GM21576 (cell line): Measurements from ENCODE around the gene TSPOAP1.
"Not testable (repeated sequence)": the region's sequence is repeated elsewhere in the genome, so short reads cannot be mapped to it uniquely, and the experiment has no call there.

ENCODE experiments used
- ATAC-seq: cut with Tn5 transposase; IDR thresholded peaks from one replicate; pipeline ENCODE4 v1.9.1; 2021; ENCODE audit warnings: mild to moderate bottlenecking, moderate library complexity; ENCODE audit not compliant: unreplicated experiment

TSPOAP1 gene

DNA sequence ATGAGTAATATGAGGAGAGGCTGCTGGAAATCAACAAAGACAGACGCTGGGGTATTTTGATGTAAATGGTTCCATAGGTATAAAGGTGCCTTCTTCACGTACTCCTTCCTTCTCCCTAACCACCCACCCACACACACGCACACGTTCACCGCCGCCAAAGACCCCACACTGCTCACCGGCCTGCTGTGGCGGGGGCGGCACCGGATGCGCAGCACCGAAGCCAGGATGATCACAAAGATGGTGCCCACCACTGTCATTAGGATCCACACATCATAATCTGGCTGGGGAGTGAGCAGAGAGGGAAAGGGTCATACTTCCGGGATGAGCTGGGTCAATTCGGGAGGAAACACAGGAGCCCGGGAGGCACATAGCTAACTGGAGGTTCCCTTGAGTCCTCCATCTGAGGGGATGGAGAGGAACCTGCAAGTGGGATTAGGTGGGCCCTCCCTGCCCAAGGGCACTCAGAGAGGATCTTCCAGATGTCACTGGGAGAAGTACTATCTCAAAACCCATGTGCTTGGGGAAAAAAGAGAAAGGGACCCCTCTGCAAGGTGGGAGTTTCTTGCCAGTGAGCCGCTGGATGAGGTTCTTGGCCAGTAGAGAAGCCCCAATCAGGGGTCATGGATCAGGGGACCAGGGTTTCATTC, 33.9 kb upstream of the TSPOAP1 start:
- no peak for ATAC-seq

DNA sequence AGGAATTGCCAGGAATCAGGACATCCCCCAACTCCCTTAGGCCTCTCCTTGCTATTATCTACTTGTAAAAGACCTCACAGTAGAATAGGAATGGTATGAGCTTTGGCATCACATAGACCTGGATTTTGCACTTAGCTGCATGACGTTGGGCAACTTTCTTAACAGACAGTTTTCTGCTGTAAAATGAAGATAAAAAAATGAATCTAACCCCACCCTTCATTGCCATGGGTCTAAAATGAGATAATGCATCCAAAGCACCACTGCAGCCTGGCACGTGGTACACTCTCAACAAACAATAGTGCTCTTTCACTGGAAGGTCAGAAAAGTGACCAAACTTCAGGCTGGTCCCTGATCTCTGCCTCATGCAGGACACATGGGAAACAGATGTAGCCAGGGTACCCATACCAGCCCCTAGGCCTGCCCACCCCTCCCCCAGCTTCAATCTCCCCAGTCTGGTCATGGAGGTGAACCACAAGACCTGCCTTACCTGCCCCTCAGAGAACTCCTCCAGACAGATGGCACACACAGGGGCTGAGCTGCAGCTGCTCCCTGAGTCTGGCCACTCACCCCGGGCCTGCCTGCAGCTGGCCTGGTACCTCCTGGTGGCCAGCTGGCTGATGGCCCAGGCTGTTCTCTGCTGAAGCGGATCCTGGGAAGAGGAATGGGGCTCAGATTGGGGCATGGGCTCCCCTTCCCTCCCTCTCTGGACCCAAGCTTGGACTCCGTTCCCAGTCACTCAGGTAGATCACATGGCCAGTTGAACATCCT, 31.9 kb upstream of the TSPOAP1 start:
- no peak for ATAC-seq

DNA sequence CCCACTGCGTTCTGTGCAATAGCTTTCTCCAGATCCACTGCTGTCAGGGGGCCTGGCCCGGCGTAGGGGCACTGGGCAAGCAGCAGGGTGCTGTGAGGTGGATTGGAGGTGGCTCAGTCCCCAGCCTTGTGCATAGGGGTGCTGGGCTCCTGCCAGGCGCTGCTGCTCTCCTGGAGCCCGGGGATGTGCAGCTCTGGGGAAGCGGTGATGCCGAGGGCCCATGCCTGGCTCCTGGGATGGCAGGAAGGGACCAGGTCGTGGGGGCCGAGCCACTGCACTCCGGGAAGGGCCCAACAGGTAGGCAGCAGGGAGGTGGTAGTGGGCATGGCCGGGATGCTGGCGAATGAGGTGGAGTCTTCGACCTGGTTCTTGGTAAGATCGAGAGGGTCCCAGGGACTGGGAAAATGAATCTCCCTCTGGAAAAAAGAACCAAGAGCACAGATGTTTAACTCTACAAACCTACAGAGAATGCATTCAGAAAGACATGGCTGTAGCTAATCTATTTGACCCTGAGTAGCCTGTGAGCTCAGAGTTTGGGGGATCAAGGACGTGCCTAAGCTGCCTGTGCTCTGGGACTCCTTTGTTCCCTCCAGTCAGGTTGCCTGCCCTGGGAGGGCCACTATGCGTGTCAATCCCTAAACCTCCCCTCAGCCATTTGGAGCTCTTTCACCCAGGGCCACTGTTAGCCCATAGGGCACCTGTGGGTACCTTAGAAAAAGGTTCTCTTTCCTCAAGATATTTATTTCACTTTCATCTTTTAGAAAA, 30.0 kb upstream of the TSPOAP1 start:
- ATAC-seq = no peak

DNA sequence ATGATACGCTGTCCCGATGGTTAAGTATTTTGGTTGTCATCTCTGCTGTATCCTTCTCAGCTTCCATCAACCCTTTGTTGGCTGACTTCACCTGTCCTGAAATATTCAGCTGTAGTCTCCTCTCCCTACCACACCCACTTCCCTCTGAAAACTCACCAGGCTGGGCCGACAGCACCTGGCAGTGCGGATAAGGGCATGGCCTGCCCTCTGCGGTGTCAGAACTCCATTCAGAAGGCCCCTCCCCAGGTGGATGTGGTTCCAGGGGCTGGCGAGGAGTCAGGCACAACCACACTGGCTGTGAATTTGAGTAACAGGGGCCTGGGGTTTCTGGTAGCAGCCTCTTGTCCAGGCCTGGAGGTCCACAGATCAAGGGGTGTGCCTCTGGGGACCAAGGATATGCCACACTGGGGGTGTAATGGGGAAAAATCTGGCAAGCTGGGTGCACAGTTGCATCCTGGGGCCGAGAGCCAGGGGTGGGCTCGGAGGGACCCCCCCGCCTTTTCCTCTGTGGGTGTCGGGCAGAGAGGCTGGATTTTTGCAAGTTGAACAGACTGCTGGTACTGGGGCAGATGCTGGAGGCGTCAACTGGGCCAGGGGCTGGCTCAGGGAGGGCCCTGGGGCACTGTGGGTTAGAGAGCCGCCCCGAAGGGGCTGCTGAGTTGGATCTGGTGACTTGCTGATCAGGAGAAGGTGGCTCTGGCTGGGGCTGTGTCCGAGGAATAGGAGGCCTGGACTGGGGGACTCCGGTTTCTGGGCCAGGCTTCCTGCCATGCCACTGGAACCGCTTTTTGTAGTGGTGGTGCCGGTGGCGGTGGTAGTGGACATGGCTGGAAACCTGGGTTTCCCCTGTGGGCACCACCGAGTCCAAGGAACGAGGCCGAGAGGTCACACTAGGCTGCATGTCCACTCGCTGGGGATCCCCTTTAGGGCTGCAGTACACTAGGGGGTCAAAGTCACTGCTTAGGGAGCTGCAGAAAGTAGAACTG, 29.0 kb upstream of the TSPOAP1 start:
- ATAC-seq = no peak

DNA sequence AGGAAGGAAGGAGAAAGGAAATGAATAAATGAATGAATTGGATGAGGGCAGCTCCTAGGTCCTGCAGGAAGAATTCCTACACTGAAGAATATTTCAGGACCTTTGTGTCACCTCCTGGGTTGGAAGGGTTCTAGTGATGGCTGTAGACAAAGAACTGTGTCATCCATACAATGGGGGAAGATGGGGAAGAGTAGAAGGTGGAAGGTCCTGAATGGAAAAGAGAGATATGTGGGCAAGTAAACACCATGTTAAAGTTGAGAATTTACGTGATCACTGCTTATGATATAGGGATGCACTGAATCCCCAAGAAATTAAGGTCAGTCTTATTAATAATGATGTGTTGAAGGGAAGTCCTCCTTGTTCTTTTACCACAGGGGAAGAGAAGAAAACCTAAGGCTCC, 27.6 kb upstream of the TSPOAP1 start:
- ATAC-seq = no peak

DNA sequence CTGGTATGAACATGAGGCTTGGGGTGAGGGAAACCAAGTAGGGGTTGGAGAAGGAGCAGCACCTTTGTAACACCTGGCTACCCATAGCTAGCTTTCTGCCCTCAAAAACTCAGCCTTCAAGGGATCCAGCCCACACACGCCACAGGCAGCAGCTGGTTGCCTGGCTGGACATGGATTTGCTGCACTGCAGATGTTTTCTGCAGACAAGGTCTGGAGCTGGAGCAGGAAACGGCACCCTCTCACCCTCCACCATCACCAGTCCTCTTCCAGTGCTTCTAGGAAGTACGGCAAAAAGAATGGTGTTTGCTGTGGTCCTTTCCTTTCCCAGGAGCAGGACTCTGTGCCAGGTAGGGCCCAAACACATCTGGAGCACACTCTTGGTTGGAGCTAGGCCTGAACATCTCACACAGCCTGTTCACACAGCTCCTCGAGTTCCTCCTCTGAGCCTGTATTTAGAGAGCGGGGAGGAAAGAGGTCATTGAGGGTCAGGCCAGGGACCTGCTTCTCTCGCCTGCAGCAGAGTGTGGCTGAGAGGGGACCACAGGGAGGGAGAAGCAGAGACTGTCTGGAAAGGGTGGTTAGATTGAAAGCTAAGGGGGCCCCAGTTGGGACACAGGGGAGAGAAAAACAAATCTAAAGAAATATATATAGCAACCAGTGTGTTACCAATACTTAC, 26.1 kb upstream of the TSPOAP1 start:
- ATAC-seq = no peak

DNA sequence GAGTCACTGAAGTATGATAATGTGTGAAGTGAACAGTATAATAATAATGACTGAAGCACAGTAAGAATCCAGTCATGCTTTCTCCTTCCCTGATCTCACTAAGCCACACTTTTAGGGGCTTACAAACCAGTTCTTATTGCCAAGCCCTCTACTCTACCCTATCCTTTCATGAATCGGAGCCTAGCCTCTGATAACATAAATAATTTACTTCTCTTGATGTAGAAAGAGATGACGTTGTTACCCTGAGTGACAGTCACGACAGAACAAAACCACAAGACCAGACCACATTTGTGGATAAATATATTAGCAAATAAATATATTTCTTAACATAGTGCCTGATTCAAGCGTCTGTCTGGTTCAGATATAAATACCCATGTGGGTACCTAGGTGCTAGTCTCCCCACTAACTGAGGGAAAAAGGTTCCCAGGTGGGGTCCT, 24.8 kb upstream of the TSPOAP1 start:
- no peak for ATAC-seq

DNA sequence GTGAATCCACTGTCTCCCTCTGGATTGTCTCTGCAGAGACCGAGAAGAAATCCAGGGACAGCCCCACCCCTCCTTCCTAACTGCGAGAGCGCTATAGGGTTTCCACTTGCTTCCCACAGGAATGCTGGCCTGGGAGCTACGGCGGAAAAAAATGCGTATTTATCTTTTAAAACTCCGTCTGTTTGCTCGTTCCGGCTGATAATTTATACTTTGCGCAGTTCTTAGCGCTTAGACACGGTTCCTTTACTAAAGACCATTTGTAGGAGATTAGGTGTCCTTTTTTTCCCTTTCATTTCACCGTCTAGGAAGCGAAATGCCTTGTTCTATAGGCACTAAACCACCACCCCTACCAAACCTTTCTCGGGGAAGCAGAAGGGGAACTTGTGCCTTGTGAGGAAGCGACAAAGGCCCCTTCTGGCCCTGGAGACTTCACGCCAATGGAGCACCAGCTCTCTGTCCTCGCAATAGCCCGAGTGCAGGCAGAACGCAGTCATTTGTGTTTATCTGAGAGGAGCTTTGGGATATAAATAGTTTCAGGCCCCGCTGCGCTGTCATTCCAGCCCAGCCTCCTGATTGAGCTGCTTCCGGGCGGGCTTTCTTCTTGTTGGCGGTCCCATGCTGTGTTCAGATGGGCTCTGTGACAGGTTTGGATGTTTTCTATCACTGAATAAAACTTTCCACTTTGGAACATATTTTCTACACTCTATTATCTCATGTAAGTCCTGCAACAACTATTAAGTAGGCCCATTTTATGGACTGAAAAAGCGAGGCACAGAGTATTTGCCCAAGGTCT, 24.2 kb upstream of the TSPOAP1 start:
- no peak for ATAC-seq

DNA sequence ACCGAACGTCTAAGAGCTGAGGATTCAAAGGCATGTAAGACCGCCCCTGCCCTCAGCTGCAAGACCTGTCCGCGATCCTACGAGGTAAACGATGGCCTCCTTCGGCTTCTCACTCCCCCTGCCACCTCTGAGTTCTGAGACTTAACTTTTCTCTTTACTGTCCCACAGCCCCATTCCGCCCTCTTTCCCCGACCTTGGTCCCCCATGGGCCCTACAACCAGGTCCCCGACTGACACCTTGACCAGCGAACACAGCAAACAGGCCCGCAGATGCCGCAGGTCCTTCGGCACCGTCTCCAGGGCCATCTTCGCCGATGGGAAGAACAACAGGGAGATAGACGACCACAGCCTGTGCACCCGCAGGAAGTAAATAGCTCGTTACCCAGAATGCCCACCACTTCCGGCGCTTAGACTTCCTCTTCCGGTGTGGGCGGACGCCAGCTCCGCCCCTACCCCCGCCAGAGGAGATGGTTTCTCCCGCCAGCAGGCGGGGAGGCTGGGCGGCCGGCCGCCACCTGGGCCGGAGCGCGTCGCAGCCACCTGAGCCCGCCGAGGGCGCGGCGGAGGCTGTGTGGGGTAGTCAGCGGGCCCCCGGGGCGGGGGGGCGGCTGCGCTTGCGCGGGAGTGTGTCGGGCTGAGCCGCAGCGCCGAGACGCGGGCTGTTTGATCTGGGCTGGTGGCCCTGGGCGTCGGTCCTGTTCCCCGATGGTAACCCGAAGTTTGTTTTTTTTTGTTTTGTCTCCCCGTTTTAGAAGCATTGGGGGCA, 23.4 kb upstream of the TSPOAP1 start, which contains the start of gene SUPT4H1:
SUPT4H1 (minus strand) TSS at position 371 of the 765 bp plus-strand sequence; CDS start at position 305, 66 bp downstream.
- ATAC-seq = peak; percentile 82

DNA sequence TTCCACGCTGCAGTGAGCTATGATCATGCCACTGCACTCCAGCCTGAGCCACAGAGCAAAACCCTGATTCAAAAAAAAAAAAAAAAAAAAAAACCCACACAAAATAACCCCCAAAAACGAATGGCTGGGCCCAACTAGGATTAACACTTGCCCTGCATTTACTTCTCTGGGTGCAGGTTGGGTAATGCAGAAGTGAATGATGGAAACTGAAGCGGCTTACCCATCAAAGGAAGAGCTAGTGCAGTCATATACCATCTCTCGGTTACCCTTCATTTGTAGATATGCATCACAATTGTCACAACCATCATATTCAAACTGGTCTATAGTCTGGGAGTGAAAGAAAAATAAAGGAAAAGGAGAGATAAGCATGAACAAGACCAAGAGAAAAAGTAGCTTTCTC, 22.6 kb upstream of the TSPOAP1 start:
- no peak for ATAC-seq

DNA sequence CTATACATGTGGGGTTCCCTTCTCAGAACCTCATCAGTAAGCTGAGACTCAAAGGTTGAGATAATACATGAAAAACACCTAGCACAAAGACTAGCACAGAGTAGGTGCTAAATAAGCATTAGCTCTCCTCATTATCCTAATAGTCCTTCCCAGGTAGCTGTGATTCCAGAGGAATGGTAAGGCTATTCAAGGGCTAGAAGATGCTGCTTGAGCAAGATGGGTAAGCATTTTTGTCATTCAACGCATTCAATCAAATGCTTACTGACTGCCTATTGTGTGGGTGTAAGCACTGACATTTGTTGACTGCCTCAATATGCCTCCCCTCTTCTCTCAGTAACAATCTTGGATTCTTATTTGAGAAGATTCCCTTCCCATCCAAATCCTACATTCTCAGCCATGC, 19.4 kb upstream of the TSPOAP1 start:
- ATAC-seq = no peak

DNA sequence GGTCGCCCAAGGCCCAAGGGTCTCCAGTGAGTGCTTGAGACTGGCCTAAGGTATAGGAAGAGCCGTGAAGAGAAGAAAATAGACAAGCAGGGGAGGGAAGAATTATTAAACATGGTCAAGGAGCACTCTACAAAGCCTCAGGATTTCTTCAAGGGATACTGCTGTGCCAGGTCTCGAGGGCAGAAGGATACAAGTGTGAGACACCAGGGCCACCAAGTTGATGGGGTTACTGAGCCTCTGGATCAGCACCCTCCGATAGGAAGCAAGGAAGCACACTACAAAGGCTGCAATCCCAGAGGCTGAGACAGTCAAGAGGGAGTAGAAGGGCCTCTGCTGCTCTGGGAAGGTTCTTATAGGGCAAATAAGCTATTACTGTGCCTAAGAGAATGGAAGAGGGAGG, 16.9 kb upstream of the TSPOAP1 start:
- ATAC-seq = no peak

DNA sequence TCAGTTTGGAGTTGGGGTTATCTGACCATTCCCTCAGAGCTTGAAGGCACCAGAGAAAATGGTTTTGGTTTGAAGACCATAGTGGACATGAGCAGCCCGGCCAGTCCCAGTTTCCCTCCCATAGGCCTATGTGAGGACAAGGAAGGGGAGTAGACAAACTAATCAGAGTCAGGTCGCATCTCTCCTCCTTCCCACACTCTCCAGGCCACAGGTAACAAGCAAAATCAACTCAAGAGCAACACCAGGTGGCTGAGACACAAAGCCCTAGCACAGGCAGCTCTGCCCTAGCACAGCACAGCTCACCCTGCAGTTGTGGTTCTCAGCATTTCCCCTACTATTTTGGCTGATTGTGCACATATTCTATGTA, 16.2 kb upstream of the TSPOAP1 start:
- peak; percentile 45 for ATAC-seq

DNA sequence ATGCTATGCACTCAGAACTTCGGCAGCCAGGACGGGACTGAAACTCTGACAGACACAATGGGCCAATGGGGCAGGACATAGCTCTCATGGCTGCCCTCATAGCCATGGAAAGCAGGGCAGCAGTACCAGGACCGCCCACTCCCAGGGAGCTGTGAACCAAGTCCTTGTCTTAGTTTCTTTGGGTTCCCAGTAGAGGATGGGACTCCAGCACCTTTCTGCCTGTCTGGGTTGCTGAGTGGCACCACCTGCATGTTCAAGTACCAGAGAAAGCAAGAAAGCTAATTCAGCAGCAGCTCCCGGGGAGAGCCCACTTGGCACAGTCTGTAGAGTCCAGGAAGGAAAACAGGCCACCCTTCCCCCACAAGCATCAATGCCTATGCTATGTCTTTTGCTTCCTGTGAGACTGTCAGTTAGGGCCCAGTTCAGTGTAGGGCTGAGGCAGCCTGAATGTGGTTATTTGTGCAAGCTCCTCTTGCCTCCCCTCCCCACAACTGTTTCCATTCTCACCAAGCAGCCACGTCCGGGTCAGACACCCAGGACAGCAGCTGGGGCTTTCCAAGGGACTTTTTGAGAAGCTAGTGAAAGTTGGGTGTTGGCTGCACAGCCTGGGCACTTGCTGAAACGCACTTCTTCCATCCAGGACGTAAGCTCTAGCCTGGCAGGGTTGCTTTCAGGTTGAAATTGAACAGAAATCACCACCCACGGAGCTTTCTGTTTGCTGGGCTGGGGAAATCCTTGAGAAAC, 15.6 kb upstream of the TSPOAP1 start:
- ATAC-seq = peak; percentile 74

DNA sequence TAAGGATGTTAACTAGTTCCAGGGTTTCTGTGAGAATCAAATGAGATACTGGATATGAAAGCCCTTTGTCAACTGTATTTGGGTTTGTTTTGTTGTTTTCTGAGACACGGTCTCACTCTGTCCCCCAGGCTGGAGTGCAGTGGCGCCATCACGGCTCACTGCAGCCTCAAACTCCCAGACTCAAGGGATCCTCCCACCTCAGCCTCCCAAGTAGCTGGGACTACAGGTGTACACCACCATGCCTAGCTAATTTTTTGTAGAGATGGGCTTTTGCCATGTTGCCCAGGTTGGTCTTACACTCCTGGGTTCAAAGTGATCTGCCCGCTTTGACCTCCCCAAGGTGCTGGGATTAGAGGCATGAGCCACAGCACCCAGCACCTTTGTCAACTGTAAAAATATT, 14.5 kb upstream of the TSPOAP1 start:
- ATAC-seq = no peak

DNA sequence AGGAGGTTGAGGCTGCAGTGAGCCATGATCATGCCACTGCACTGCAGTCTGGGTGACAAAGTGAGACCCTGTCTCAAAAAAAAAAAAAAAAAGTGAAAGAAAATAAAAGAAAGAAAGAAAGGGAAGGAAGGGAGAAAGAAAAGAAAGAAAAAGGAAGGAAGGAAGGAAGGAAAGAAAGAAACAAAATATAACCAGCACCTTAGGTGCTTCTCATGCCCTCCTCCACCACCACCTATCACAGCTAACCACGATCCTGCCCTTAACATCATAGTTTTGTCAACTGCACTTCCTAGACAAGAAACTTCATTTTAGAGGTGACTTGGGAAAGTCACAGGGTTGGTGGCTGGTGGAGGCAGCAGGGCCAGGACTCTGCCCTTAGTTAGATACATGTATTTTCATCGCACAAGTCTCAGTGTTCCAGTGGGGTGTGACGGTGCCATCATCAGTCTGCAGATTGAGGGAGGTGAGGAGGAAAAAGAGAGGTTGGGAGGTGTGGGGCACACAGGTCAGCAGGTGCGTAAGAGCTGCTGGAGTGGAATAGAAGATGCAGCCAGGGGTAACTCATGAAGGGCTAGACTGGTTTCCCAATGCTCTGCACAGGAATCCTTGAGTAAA, 13.4 kb upstream of the TSPOAP1 start:
- ATAC-seq = no peak

DNA sequence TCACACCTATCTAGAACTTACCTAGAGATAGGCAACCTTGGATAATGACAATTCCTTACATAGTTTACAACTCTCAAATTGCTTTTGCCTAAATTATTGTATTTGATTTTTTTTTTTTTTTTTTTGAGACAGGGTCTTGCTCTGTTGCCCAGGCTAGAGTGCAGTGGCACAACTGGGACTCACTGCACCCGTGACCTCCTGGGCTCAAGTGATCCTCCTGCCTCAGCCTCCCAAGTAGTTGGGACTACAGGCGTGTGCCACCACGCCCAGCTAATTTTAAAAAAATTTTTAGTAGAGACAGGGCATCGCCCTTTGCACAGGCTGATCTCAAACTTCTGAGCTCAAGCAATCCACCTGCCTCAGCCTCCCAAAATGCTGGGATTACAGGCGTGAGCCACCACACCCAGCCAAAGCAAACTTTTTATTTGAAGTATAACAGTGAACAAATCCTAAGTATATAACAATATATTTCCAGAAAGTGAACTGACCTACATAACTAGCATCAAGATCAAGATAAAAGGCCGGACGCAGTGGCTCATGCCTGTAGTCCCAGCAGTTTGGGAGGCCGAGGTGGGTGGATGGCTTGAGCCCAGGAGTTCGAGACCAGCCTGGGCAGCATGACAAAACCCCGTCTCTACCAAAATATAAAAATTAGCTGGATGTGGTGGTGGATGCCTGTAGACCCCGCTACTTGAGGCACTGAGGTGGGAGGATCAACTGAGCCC, 12.7 kb upstream of the TSPOAP1 start:
- not testable (repeated sequence) for ATAC-seq
